Gastrocnemius medialis (tissue), 4 donors: ENCODE measurements around the gene PANK3.

Experiments
- CTCF ChIP-seq, 5 experiments: fragments of 450-650 bp in 3 of 5; fragments of 200-600 bp in 2 of 5; sonication (generic) in 2 of 5; IDR thresholded peaks in 4 of 5; conservative IDR thresholded peaks in 1 of 5; 1 replicate in 4 of 5; 2 replicates in 1 of 5; pipeline ENCODE4 v1.5.1; 2016 to 2019; ENCODE audit warnings: antibody characterized with exemption in 5 of 5, mild to moderate bottlenecking in 3 of 5, moderate library complexity in 3 of 5
- POLR2A ChIP-seq, 2 donors: fragments of 450-650 bp; IDR thresholded peaks; one replicate each; pipeline ENCODE4 v1.6.1; 2017; ENCODE audit warnings: antibody characterized with exemption in 2 of 2, mild to moderate bottlenecking in 2 of 2, moderate library complexity in 2 of 2

DNA sequence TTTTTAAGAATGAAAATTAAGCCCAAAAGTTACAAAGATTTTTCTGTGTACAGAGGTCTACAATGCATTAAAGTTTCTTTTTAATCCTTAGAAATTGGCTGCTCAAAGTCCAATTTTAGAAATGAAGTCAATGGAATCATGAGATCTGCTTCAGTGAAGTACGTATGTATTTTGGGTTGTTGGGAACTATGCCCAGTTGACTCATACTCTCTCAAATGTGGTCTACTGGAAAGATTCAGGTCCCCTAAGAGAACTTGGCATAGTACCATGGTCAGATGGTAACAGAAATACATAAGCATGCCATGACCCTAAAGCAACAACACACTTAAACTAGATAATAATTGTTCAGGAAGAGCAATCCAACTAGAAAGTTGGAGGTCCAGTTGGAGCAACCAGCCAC is 27.0 kb downstream of the PANK3 start:
- no peak for TF ChIP-seq CTCF (IDR thresholded peaks at IDR 0.05 in 4 of 5, conservative IDR thresholded peaks at IDR 0.05 in 1 of 5)
- TF ChIP-seq POLR2A (IDR thresholded peaks at IDR 0.05) = no peak
